Right atrium auricular region (tissue), 2 donors: ENCODE measurements around the gene SLC18A3. TPM values are rescaled to one million over a fixed set of nuclear protein-coding genes. Genes with fewer than 3 reads are reported as not detected.

Experiments
- DNase-seq: peaks from one replicate; pipeline ENCODE4 v3.0.0-alpha.2; 2019; ENCODE audit warnings: low spot score
- H3K27ac ChIP-seq, 2 donors: fragments of 200-600 bp; sonication (generic); 1 replicate in 1 of 2; 2 replicates in 1 of 2; pipeline ENCODE4 v1.5.1; 2016 to 2019
- H3K27me3 ChIP-seq, 2 donors: fragments of 200-600 bp; sonication (generic); one replicate each; pipeline versions ENCODE4 v1.5.1 to v1.6.0; 2017 to 2019
- H3K36me3 ChIP-seq: fragments of 200-600 bp; sonication (generic); one replicate; pipeline ENCODE4 v1.5.1; 2016
- H3K4me1 ChIP-seq, 2 donors: fragments of 200-600 bp; sonication (generic); one replicate each; pipeline versions ENCODE4 v1.5.1 to v1.6.0; 2017 to 2019
- H3K4me3 ChIP-seq, 2 donors: fragments of 200-600 bp; sonication (generic); 1 replicate in 1 of 2; 2 replicates in 1 of 2; pipeline ENCODE4 v1.5.1; 2017 to 2019; ENCODE audit warnings: mild to moderate bottlenecking in 1 of 2, moderate library complexity in 1 of 2
- H3K9me3 ChIP-seq, 2 donors: fragments of 200-600 bp; sonication (generic); one replicate each; pipeline ENCODE4 v1.5.1; 2019
- CTCF ChIP-seq, 2 donors: fragments of 200-600 bp; sonication (generic); IDR thresholded peaks; one replicate each; pipeline ENCODE4 v1.5.1; 2019; ENCODE audit warnings: antibody characterized with exemption in 2 of 2
- total RNA-seq, 2 donors: library from RNA; depleted of rRNA; stranded (reverse); fragments of >200 nt; gene quantifications; one replicate each; pipeline ENCODE4 v1.1.0, GENCODE V29; 2016

The SLC18A3 gene
- total RNA-seq, 2 donors from 2014 or later = not detected

GRCh38 chr10:49653273-49653929 is 43.3 kb downstream of the SLC18A3 start:
- no peak for DNase-seq
- Histone ChIP-seq H3K4me1 (no peaks in the 10 kb centered on the region), H3K27me3 (no peaks in the 10 kb centered on the region), H3K4me3 (no peak overlapping the region), H3K9me3 (no peaks in the 10 kb centered on the region), H3K27ac (no peak overlapping the region), H3K36me3 (no peaks in the 10 kb centered on the region)
- TF ChIP-seq CTCF (IDR thresholded peaks at IDR 0.05) = no peak

DNA sequence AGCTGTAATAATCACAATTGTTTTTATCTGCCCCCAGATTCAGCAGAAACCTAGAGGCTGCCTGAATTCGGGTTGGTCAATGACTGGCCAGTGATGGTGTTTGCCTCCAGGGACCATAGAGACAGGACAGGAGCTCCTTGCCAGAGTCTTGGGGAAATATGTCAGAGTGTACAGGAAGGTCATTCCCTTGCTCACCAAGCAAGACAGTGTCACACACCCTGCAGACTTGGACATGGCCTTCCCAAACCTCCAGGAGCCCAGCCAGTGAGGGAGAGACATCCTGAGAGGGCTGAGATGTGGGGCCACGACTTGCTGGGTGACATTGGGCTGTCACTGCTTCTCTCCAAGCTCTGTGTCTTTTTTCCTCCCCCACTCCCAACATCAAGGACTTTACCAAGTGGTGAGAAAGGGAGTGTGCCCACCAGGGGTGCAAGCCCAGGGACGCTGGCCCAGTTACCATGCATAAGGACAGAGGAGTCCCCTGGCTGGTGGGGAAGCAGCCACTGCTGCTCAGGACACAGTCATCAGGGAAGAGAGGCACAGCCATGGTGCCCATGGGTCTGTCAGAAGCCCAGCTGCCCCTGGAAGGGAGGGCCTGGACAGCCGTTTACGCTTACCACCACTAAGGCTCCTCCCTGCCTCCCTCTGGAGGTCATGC is 44.1 kb downstream of the SLC18A3 start:
- Histone ChIP-seq H3K36me3 (no peaks in the 10 kb centered on the region), H3K27ac (no peak overlapping the region), H3K9me3 (peaks cover 0 to 5% of the 10 kb centered on the region in 2 donors), H3K4me1 (no peaks in the 10 kb centered on the region), H3K4me3 (no peak overlapping the region), H3K27me3 (no peaks in the 10 kb centered on the region)
- TF ChIP-seq CTCF (IDR thresholded peaks at IDR 0.05) = no peak
- no peak for DNase-seq

GRCh38 chr10:49655099-49655498 is 45.0 kb downstream of the SLC18A3 start:
- no peaks in the 10 kb centered on the region for H3K36me3 ChIP-seq
- no peak for TF ChIP-seq CTCF (IDR thresholded peaks at IDR 0.05)
- H3K9me3 ChIP-seq = peaks cover 0 to 10% of the 10 kb centered on the region in 2 donors
- H3K27ac ChIP-seq = no peak overlapping the region
- H3K27me3 ChIP-seq = no peaks in the 10 kb centered on the region
- no peaks in the 10 kb centered on the region for H3K4me1 ChIP-seq
- DNase-seq = no peak
- no peak overlapping the region for H3K4me3 ChIP-seq

GRCh38 chr10:49656845-49657493 is 46.9 kb downstream of the SLC18A3 start:
- no peaks in the 10 kb centered on the region for H3K27me3 ChIP-seq
- H3K27ac ChIP-seq = no peak overlapping the region
- H3K36me3 ChIP-seq = no peaks in the 10 kb centered on the region
- H3K4me3 ChIP-seq = no peak overlapping the region
- no peak for DNase-seq
- H3K9me3 ChIP-seq = peaks cover 0 to 14% of the 10 kb centered on the region in 2 donors
- TF ChIP-seq CTCF (IDR thresholded peaks at IDR 0.05) = no peak
- no peaks in the 10 kb centered on the region for H3K4me1 ChIP-seq

GRCh38 chr10:49657606-49658005 is 47.5 kb downstream of the SLC18A3 start:
- no peaks in the 10 kb centered on the region for H3K36me3 ChIP-seq
- H3K4me1 ChIP-seq = no peaks in the 10 kb centered on the region
- no peaks in the 10 kb centered on the region for H3K27me3 ChIP-seq
- no peak overlapping the region for H3K27ac ChIP-seq
- H3K9me3 ChIP-seq = peaks cover 0 to 14% of the 10 kb centered on the region in 2 donors
- DNase-seq = no peak
- no peak overlapping the region for H3K4me3 ChIP-seq
- no peak for TF ChIP-seq CTCF (IDR thresholded peaks at IDR 0.05)
